ENCODE measurements around the gene CRKL.

The CRKL gene

GRCh38 chr22:20981787-20982562 is 64.8 kb downstream of the CRKL start, which contains the start of gene LZTR1:
Gene LZTR1, plus strand, starts transcription at chr22:20982297. Its CDS starts 75 bp downstream, at chr22:20982372.
- no peak within 1 kb of the TSS for H3K4ac ChIP-seq (ENCODE audit: low read length)

GRCh38 chr22:20982563-20982882 is 65.3 kb downstream of the CRKL start:
- H4K8ac ChIP-seq (ENCODE audit: low read depth, low read length): no peak overlapping the region
- H2AK5ac ChIP-seq (ENCODE audit: low read depth, low read length): peak overlapping the region; percentile 43
- peak overlapping the region; percentile 15 for H2BK15ac ChIP-seq (ENCODE audit: low read length)
- peak overlapping the region; percentile 99 for H2AFZ ChIP-seq (ENCODE audit: low read length)
- peak overlapping the region; percentile 95 for H2BK5ac ChIP-seq (ENCODE audit: low read length)
- H3K18ac ChIP-seq (ENCODE audit: low read length): peak overlapping the region; percentile 94
- H3K14ac ChIP-seq (ENCODE audit: low read length): peak overlapping the region; percentile 78
- H3K79me1 ChIP-seq (ENCODE audit: low read depth, low read length): peaks cover 6% of the 10 kb centered on the region
- H2BK12ac ChIP-seq (ENCODE audit: low read length): no peak overlapping the region
- H3K27me3 ChIP-seq (ENCODE audit: control insufficient read depth in 3 of 3, insufficient read depth in 3 of 3, low read depth in 1 of 3, low read length in 3 of 3): no peaks in the 10 kb centered on the region
- no peak overlapping the region for H3K27ac ChIP-seq (replicated peaks; ENCODE audit: low read length)
- H2BK120ac ChIP-seq (ENCODE audit: low read depth, low read length): no peak overlapping the region
- WGBS, 2 donors (ENCODE audit: extremely low coverage in 2 of 2, insufficient read length in 2 of 2, insufficient replicate concordance in 1 of 2): no CpG with 5 or more reads among the region's 12 CpGs
- H3K36me3 ChIP-seq (replicated peaks in 1 of 2; ENCODE audit: control insufficient read depth in 2 of 2, insufficient read depth in 2 of 2, low read length in 2 of 2): peaks cover 7 to 30% of the 10 kb centered on the region in 2 donors
- peak overlapping the region; percentile 68 for H3K4me2 ChIP-seq (ENCODE audit: insufficient read depth, low read length, poor library complexity, severe bottlenecking)
- peak overlapping the region; percentile 92 to 98 for H3K4me3 ChIP-seq (ENCODE audit: low read length in 2 of 2)
- H3K9ac ChIP-seq (ENCODE audit: low read depth, low read length, poor library complexity): peak overlapping the region; percentile 92
- H4K91ac ChIP-seq (ENCODE audit: low read depth, low read length, poor library complexity): no peak overlapping the region
- no peak for DNase-seq (ENCODE audit: low spot score)
- peak overlapping the region; percentile 100 for H3K23ac ChIP-seq (ENCODE audit: low read depth, low read length, poor library complexity)
- peaks cover 13 to 20% of the 10 kb centered on the region in 2 donors for H3K4me1 ChIP-seq (ENCODE audit: control insufficient read depth in 2 of 2, insufficient read depth in 1 of 2, low read depth in 1 of 2, low read length in 2 of 2)
- no peak overlapping the region for H3K4ac ChIP-seq (ENCODE audit: low read length)
- peaks cover 7 to 9% of the 10 kb centered on the region in 2 donors for H3K9me3 ChIP-seq (replicated peaks in 1 of 2; ENCODE audit: control insufficient read depth in 2 of 2, insufficient read depth in 1 of 2, low read depth in 1 of 2, low read length in 2 of 2)

More at GRCh38 chr22:20981787-20982562, 64.8 kb downstream of the CRKL start, which contains the start of gene LZTR1:
- Histone ChIP-seq H3K23ac (ENCODE audit: low read depth, low read length, poor library complexity) (peak within 1 kb of the TSS; percentile 100), H3K4me2 (ENCODE audit: insufficient read depth, low read length, poor library complexity, severe bottlenecking) (peak within 1 kb of the TSS; percentile 68), H2BK120ac (ENCODE audit: low read depth, low read length) (no peak within 1 kb of the TSS), H3K4me1 (ENCODE audit: control insufficient read depth in 2 of 2, insufficient read depth in 1 of 2, low read depth in 1 of 2, low read length in 2 of 2) (peaks cover 13 to 20% of the 10 kb centered on the region in 2 donors), H2AK5ac (ENCODE audit: low read depth, low read length) (peak within 1 kb of the TSS; percentile 43), H3K4me3 (ENCODE audit: low read length in 2 of 2) (peak within 1 kb of the TSS; percentile 92 to 98), H4K91ac (ENCODE audit: low read depth, low read length, poor library complexity) (peak within 1 kb of the TSS; percentile 2), H4K8ac (ENCODE audit: low read depth, low read length) (no peak within 1 kb of the TSS), H3K9ac (ENCODE audit: low read depth, low read length, poor library complexity) (peak within 1 kb of the TSS; percentile 98), H3K9me3 (replicated peaks in 1 of 2; ENCODE audit: control insufficient read depth in 2 of 2, insufficient read depth in 1 of 2, low read depth in 1 of 2, low read length in 2 of 2) (peaks cover 7 to 9% of the 10 kb centered on the region in 2 donors), H3K27ac (replicated peaks; ENCODE audit: low read length) (peak within 1 kb of the TSS; percentile 88), H2AFZ (ENCODE audit: low read length) (peak within 1 kb of the TSS; percentile 99), H2BK15ac (ENCODE audit: low read length) (peak within 1 kb of the TSS; percentile 15), H2BK12ac (ENCODE audit: low read length) (no peak within 1 kb of the TSS), H3K79me1 (ENCODE audit: low read depth, low read length) (peaks cover 5% of the 10 kb centered on the region), H3K14ac (ENCODE audit: low read length) (peak within 1 kb of the TSS; percentile 78), H3K27me3 (ENCODE audit: control insufficient read depth in 3 of 3, insufficient read depth in 3 of 3, low read depth in 1 of 3, low read length in 3 of 3) (no peaks in the 10 kb centered on the region), H3K18ac (ENCODE audit: low read length) (peak within 1 kb of the TSS; percentile 100), H2BK5ac (ENCODE audit: low read length) (peak within 1 kb of the TSS; percentile 95), H3K36me3 (replicated peaks in 1 of 2; ENCODE audit: control insufficient read depth in 2 of 2, insufficient read depth in 2 of 2, low read length in 2 of 2) (peaks cover 5 to 27% of the 10 kb centered on the region in 2 donors)
- peak; percentile 80 for DNase-seq (ENCODE audit: low spot score)
- WGBS, 2 donors (ENCODE audit: extremely low coverage in 2 of 2, insufficient read length in 2 of 2, insufficient replicate concordance in 1 of 2): no CpG with 5 or more reads among the region's 87 CpGs

DNA sequence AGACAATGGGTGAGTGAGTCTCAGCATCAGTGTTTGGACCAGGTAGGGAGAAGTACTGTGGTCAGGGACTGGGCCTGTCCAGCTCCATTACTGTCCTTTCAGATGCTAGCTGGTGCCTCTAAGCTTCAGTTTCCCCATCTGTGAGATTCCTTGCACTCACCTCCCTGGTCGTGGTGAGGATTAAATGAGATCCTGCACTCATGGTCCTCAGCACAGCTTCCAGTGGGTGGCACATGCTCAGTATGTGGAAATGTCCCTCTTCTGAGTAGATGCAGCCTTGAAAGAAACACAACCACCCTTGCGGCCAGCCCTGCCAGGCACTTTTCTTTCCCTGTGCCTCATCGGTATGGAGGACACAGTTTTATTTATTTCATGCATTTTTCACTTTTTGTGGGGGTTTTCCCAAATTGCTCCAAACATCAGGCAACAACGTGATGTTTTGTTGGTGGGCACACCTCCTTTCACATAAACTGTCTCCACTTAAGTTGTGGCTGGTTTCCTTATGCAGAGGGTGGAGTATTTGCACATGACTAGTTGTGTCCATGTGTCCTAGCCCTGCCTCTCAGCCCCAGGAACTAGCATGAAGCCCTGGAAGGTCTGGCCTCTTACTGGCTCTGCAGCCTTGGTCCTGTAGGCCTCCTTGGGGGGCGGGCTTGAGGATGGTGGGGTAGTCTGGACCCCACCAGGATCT is 66.0 kb downstream of the CRKL start:
- H3K4me3 ChIP-seq (ENCODE audit: low read length in 2 of 2): peak overlapping the region; percentile 92 to 98
- no peak overlapping the region for H3K18ac ChIP-seq (ENCODE audit: low read length)
- H3K9me3 ChIP-seq (replicated peaks in 1 of 2; ENCODE audit: control insufficient read depth in 2 of 2, insufficient read depth in 1 of 2, low read depth in 1 of 2, low read length in 2 of 2): peaks cover 7 to 9% of the 10 kb centered on the region in 2 donors
- H2BK5ac ChIP-seq (ENCODE audit: low read length): no peak overlapping the region
- H2BK12ac ChIP-seq (ENCODE audit: low read length): no peak overlapping the region
- H2BK15ac ChIP-seq (ENCODE audit: low read length): no peak overlapping the region
- DNase-seq (ENCODE audit: low spot score): no peak
- H3K9ac ChIP-seq (ENCODE audit: low read depth, low read length, poor library complexity): peak overlapping the region; percentile 26
- no peaks in the 10 kb centered on the region for H3K27me3 ChIP-seq (ENCODE audit: control insufficient read depth in 3 of 3, insufficient read depth in 3 of 3, low read depth in 1 of 3, low read length in 3 of 3)
- H4K91ac ChIP-seq (ENCODE audit: low read depth, low read length, poor library complexity): no peak overlapping the region
- peak overlapping the region; percentile 43 for H2AK5ac ChIP-seq (ENCODE audit: low read depth, low read length)
- peak overlapping the region; percentile 68 for H3K4me2 ChIP-seq (ENCODE audit: insufficient read depth, low read length, poor library complexity, severe bottlenecking)
- no peak overlapping the region for H3K14ac ChIP-seq (ENCODE audit: low read length)
- peak overlapping the region; percentile 99 for H2AFZ ChIP-seq (ENCODE audit: low read length)
- H3K36me3 ChIP-seq (replicated peaks in 1 of 2; ENCODE audit: control insufficient read depth in 2 of 2, insufficient read depth in 2 of 2, low read length in 2 of 2): peaks cover 10 to 37% of the 10 kb centered on the region in 2 donors
- H3K4me1 ChIP-seq (ENCODE audit: control insufficient read depth in 2 of 2, insufficient read depth in 1 of 2, low read depth in 1 of 2, low read length in 2 of 2): peaks cover 13 to 20% of the 10 kb centered on the region in 2 donors
- H3K79me1 ChIP-seq (ENCODE audit: low read depth, low read length): peaks cover 8% of the 10 kb centered on the region
- WGBS, 2 donors (ENCODE audit: extremely low coverage in 2 of 2, insufficient read length in 2 of 2, insufficient replicate concordance in 1 of 2): no CpG with 5 or more reads among the region's 5 CpGs
- H2BK120ac ChIP-seq (ENCODE audit: low read depth, low read length): no peak overlapping the region
- H3K27ac ChIP-seq (replicated peaks; ENCODE audit: low read length): no peak overlapping the region
- H3K4ac ChIP-seq (ENCODE audit: low read length): no peak overlapping the region
- H3K23ac ChIP-seq (ENCODE audit: low read depth, low read length, poor library complexity): peak overlapping the region; percentile 70
- H4K8ac ChIP-seq (ENCODE audit: low read depth, low read length): no peak overlapping the region

GRCh38 chr22:20985720-20986119 is 68.5 kb downstream of the CRKL start:
- no peak for DNase-seq (ENCODE audit: low spot score)
- Histone ChIP-seq H2BK12ac (ENCODE audit: low read length) (no peak overlapping the region), H3K36me3 (replicated peaks in 1 of 2; ENCODE audit: control insufficient read depth in 2 of 2, insufficient read depth in 2 of 2, low read length in 2 of 2) (peaks cover 14 to 44% of the 10 kb centered on the region in 2 donors), H3K14ac (ENCODE audit: low read length) (no peak overlapping the region), H3K4me1 (ENCODE audit: control insufficient read depth in 2 of 2, insufficient read depth in 1 of 2, low read depth in 1 of 2, low read length in 2 of 2) (peaks cover 8 to 9% of the 10 kb centered on the region in 2 donors), H4K8ac (ENCODE audit: low read depth, low read length) (no peak overlapping the region), H3K23ac (ENCODE audit: low read depth, low read length, poor library complexity) (no peak overlapping the region), H2AFZ (ENCODE audit: low read length) (no peak overlapping the region), H3K9ac (ENCODE audit: low read depth, low read length, poor library complexity) (no peak overlapping the region), H2AK5ac (ENCODE audit: low read depth, low read length) (no peak overlapping the region), H3K4me3 (ENCODE audit: low read length in 2 of 2) (no peak overlapping the region), H2BK5ac (ENCODE audit: low read length) (no peak overlapping the region), H3K27me3 (ENCODE audit: control insufficient read depth in 3 of 3, insufficient read depth in 3 of 3, low read depth in 1 of 3, low read length in 3 of 3) (no peaks in the 10 kb centered on the region), H3K79me1 (ENCODE audit: low read depth, low read length) (peaks cover 8% of the 10 kb centered on the region), H3K9me3 (replicated peaks in 1 of 2; ENCODE audit: control insufficient read depth in 2 of 2, insufficient read depth in 1 of 2, low read depth in 1 of 2, low read length in 2 of 2) (no peaks in the 10 kb centered on the region), H4K91ac (ENCODE audit: low read depth, low read length, poor library complexity) (peak overlapping the region; percentile 35), H3K4ac (ENCODE audit: low read length) (no peak overlapping the region), H3K4me2 (ENCODE audit: insufficient read depth, low read length, poor library complexity, severe bottlenecking) (no peak overlapping the region), H3K18ac (ENCODE audit: low read length) (no peak overlapping the region), H2BK120ac (ENCODE audit: low read depth, low read length) (no peak overlapping the region), H2BK15ac (ENCODE audit: low read length) (no peak overlapping the region), H3K27ac (replicated peaks; ENCODE audit: low read length) (no peak overlapping the region)
- WGBS, 2 donors (ENCODE audit: extremely low coverage in 2 of 2, insufficient read length in 2 of 2, insufficient replicate concordance in 1 of 2): no CpG with 5 or more reads among the region's 7 CpGs
